Activated naive CD4-positive, alpha-beta T cell treated with anti-CD3 and anti-CD28 coated beads, Interleukin-2, amount 50 U/mL, for 24 hours (primary cell): ENCODE measurements around the gene CDCA8.

Experiments used
- H3K27ac Mint-ChIP-seq: one replicate; pipeline ENCODE4 v1.8.0; 2021; ENCODE audit warnings: mild to moderate bottlenecking, mixed read lengths
- H3K27me3 Mint-ChIP-seq: one replicate; pipeline ENCODE4 v1.8.0; 2021; ENCODE audit warnings: mixed read lengths
- H3K36me3 Mint-ChIP-seq: one replicate; pipeline ENCODE4 v1.8.0; 2021; ENCODE audit warnings: mixed read lengths
- H3K4me1 Mint-ChIP-seq: one replicate; pipeline ENCODE4 v1.8.0; 2021; ENCODE audit warnings: mixed read lengths
- H3K4me3 Mint-ChIP-seq: one replicate; pipeline ENCODE4 v1.8.0; 2021; ENCODE audit warnings: mild to moderate bottlenecking, mixed read lengths
- H3K9me3 Mint-ChIP-seq: one replicate; pipeline ENCODE4 v1.8.0; 2021; ENCODE audit warnings: mixed read lengths

CDCA8 gene

DNA sequence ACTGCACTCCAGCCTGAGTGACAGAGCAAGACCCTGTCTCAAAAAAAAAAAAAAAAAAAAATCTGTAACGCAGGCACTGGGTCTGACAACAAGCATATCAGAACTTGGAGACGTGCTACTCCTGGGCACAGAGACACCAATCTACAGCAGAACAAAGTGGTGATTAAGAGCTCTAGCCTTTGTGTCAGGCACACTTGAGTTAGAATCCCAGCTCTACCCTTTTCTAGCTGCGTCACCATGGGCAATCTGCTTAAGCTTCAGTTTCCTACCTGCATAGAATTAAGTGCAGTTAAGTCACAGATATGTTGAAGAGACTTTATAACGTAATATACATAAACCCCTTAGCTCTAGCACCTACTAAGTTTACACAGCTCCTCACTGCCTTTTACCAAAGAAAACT is 3.4 kb upstream of the CDCA8 start:
- no peaks in the 10 kb centered on the region for H3K27me3 Mint-ChIP-seq
- H3K4me3 Mint-ChIP-seq = peak overlapping the region; percentile 93
- no peaks in the 10 kb centered on the region for H3K9me3 Mint-ChIP-seq
- peaks cover 43% of the 10 kb centered on the region for H3K4me1 Mint-ChIP-seq
- H3K27ac Mint-ChIP-seq = peak overlapping the region; percentile 90
- H3K36me3 Mint-ChIP-seq = peaks cover 16% of the 10 kb centered on the region

GRCh38 chr1:37691497-37692077 is 729 bp upstream of the CDCA8 start:
- peaks cover 35% of the 10 kb centered on the region for H3K4me1 Mint-ChIP-seq
- H3K9me3 Mint-ChIP-seq = no peaks in the 10 kb centered on the region
- no peaks in the 10 kb centered on the region for H3K27me3 Mint-ChIP-seq
- peaks cover 10% of the 10 kb centered on the region for H3K36me3 Mint-ChIP-seq
- peak overlapping the region; percentile 70 for H3K27ac Mint-ChIP-seq
- H3K4me3 Mint-ChIP-seq = peak overlapping the region; percentile 93

- H3K4me1 Mint-ChIP-seq = peaks cover 34% of the 10 kb centered on the region
- no peaks in the 10 kb centered on the region for H3K9me3 Mint-ChIP-seq
- H3K27me3 Mint-ChIP-seq = no peaks in the 10 kb centered on the region
- no peak overlapping the region for H3K27ac Mint-ChIP-seq
- H3K4me3 Mint-ChIP-seq = peak overlapping the region; percentile 93
- peaks cover 10% of the 10 kb centered on the region for H3K36me3 Mint-ChIP-seq
These were observed 489 bp downstream of the CDCA8 start for GRCh38 chr1:37692834-37693175.

DNA sequence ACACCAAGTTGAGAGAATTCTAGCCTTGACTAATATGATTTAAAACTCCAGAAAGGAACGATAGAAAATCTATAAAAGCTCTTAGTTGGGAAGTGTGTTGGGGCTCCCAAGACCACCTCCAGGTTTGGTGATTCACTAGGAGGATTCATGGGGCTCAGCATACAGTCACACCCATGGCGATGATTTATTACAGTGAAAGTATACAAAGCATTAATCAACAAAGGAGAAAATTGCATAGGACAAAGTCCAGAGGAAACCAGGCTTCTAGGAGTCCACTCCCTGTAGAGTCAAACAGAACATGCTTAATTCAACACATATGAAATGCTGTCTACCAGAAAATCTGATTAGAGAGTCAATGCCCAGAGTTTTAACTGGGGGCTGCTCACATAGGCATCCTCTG is 4.8 kb downstream of the CDCA8 start:
- Mint-ChIP-seq H3K36me3 (peaks cover 3% of the 10 kb centered on the region), H3K9me3 (no peaks in the 10 kb centered on the region), H3K27me3 (no peaks in the 10 kb centered on the region), H3K4me1 (peaks cover 5% of the 10 kb centered on the region), H3K27ac (no peak overlapping the region), H3K4me3 (no peak overlapping the region)

- Mint-ChIP-seq H3K4me3 (no peak overlapping the region), H3K36me3 (peaks cover 3% of the 10 kb centered on the region), H3K27me3 (no peaks in the 10 kb centered on the region), H3K27ac (no peak overlapping the region), H3K9me3 (no peaks in the 10 kb centered on the region), H3K4me1 (peaks cover 5% of the 10 kb centered on the region)
These were observed 5.4 kb downstream of the CDCA8 start for GRCh38 chr1:37697737-37698136.

DNA sequence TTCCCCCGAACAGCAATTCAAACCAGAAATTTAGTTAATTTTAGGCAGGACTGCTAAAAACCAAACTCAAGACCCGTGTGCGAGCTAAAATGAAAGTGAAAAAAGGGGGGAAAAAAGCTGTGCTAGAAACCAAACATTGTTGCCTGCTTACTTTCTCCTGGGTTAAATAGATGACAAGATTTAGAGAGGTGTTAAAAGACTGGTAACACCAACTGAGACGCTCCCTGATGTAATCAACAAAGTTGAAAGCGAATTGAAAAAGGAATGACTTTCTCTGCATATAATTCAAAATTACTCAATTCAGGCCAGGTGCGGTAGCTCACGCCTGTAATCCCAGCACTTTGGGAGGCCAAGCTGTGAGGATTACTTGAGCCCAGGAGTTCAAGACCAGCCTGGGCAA is 6.8 kb downstream of the CDCA8 start:
- no peak overlapping the region for H3K4me3 Mint-ChIP-seq
- peak overlapping the region; percentile 77 for H3K27ac Mint-ChIP-seq
- H3K4me1 Mint-ChIP-seq = peaks cover 5% of the 10 kb centered on the region
- peaks cover 3% of the 10 kb centered on the region for H3K36me3 Mint-ChIP-seq
- no peaks in the 10 kb centered on the region for H3K9me3 Mint-ChIP-seq
- no peaks in the 10 kb centered on the region for H3K27me3 Mint-ChIP-seq

DNA sequence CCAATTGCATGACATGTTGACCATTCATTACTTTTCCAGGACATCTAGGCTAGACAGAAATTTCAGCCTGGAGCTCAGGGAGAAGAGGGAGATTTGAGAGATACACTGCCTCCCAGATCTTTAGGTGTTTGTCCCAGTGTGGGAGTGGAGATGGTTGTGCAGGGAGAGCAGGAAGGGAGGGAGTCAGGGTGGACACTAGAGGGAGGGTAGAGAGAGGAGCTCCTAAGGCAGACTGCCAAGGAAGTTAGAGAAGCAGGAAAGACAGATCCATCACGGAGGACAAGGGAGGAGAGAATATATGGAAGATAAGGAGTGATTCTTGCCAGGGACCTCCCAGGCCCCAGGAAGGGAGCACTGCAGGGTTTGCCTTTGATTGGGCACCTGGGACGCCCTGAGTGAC is 8.7 kb downstream of the CDCA8 start:
- Mint-ChIP-seq H3K36me3 (peaks cover 3% of the 10 kb centered on the region), H3K4me3 (no peak overlapping the region), H3K9me3 (no peaks in the 10 kb centered on the region), H3K27me3 (no peaks in the 10 kb centered on the region), H3K27ac (no peak overlapping the region), H3K4me1 (peaks cover 5% of the 10 kb centered on the region)

- Mint-ChIP-seq H3K36me3 (peaks cover 3% of the 10 kb centered on the region), H3K27ac (no peak overlapping the region), H3K4me1 (peaks cover 5% of the 10 kb centered on the region), H3K9me3 (no peaks in the 10 kb centered on the region), H3K27me3 (no peaks in the 10 kb centered on the region), H3K4me3 (no peak overlapping the region)
These were observed 10.7 kb downstream of the CDCA8 start for GRCh38 chr1:37703061-37703460.

GRCh38 chr1:37704966-37705365 is 12.7 kb downstream of the CDCA8 start:
- H3K4me1 Mint-ChIP-seq = no peaks in the 10 kb centered on the region
- H3K27ac Mint-ChIP-seq = no peak overlapping the region
- no peak overlapping the region for H3K4me3 Mint-ChIP-seq
- H3K27me3 Mint-ChIP-seq = no peaks in the 10 kb centered on the region
- H3K36me3 Mint-ChIP-seq = no peaks in the 10 kb centered on the region
- H3K9me3 Mint-ChIP-seq = no peaks in the 10 kb centered on the region

DNA sequence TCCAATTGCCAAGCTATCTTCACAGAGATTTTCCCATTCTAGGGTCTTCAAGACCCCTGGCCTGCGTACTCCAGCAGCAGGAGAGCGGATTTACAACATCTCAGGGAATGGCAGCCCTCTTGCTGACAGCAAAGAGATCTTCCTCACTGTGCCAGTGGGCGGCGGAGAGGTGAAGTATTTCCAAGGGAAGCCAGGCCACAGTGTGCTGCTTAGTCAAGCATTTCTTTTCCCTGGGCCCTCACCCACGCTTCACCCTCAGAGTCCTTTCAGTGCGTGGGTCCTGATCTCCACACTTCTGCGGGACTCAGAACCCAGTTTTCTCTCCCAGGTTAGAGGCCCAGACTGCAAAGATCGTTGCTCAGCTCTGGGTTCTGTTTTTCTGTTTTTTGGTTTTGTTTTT is 13.1 kb downstream of the CDCA8 start:
- Mint-ChIP-seq H3K9me3 (no peaks in the 10 kb centered on the region), H3K36me3 (no peaks in the 10 kb centered on the region), H3K27me3 (no peaks in the 10 kb centered on the region), H3K4me3 (no peak overlapping the region), H3K4me1 (no peaks in the 10 kb centered on the region), H3K27ac (no peak overlapping the region)

DNA sequence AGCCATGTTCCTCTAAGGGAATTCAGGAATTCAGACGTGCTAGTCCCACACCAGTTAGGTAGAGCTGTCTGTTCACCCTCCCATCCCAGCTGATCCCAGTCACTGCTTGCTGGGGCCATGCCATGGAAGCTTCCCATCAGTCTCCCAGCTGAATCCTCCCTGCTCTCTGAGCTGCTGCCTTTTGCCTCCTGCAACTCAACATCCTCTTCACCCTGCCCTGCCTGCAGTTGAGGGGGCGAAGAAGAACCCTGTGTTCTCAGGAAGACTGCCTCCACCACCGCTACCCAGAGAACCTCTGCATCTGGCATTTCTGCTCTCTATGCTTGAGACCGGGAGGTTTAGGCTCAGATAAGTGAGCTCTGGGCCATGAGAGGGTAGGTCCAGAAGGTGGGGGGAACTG is 16.2 kb downstream of the CDCA8 start:
- Mint-ChIP-seq H3K4me1 (no peaks in the 10 kb centered on the region), H3K4me3 (no peak overlapping the region), H3K9me3 (no peaks in the 10 kb centered on the region), H3K36me3 (no peaks in the 10 kb centered on the region), H3K27ac (no peak overlapping the region), H3K27me3 (no peaks in the 10 kb centered on the region)

GRCh38 chr1:37714226-37714625 is 21.9 kb downstream of the CDCA8 start:
- H3K4me3 Mint-ChIP-seq = no peak overlapping the region
- no peak overlapping the region for H3K27ac Mint-ChIP-seq
- H3K9me3 Mint-ChIP-seq = no peaks in the 10 kb centered on the region

GRCh38 chr1:37714689-37715088 is 22.4 kb downstream of the CDCA8 start:
- Mint-ChIP-seq H3K27ac (no peak overlapping the region), H3K4me3 (no peak overlapping the region), H3K27me3 (no peaks in the 10 kb centered on the region), H3K36me3 (no peaks in the 10 kb centered on the region), H3K4me1 (no peaks in the 10 kb centered on the region), H3K9me3 (no peaks in the 10 kb centered on the region)

More at GRCh38 chr1:37714226-37714625, 21.9 kb downstream of the CDCA8 start:
- Mint-ChIP-seq H3K4me1 (no peaks in the 10 kb centered on the region), H3K27me3 (no peaks in the 10 kb centered on the region), H3K36me3 (no peaks in the 10 kb centered on the region)

DNA sequence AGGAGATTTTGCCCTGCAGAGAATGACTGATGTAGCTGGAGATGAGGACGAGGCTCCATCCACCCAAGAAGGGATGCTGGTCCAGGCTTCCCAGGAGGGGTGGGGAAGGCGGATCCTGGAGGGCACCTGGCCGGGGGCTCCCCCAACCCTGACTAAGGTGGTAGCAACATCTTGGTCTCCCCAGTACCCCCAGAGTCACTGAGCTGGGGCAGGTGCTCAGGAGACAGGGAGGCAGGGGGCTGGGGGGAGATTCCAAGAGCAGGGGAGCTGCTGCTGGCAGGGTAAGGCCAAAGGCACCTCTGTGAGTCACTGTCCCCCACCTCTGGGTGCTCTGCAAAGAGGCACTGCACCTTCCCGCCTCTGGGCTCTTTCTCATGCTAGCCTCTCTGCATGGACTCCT is 24.0 kb downstream of the CDCA8 start:
- H3K36me3 Mint-ChIP-seq = no peaks in the 10 kb centered on the region
- no peak overlapping the region for H3K27ac Mint-ChIP-seq
- H3K4me1 Mint-ChIP-seq = no peaks in the 10 kb centered on the region
- no peak overlapping the region for H3K4me3 Mint-ChIP-seq
- H3K27me3 Mint-ChIP-seq = no peaks in the 10 kb centered on the region
- no peaks in the 10 kb centered on the region for H3K9me3 Mint-ChIP-seq

DNA sequence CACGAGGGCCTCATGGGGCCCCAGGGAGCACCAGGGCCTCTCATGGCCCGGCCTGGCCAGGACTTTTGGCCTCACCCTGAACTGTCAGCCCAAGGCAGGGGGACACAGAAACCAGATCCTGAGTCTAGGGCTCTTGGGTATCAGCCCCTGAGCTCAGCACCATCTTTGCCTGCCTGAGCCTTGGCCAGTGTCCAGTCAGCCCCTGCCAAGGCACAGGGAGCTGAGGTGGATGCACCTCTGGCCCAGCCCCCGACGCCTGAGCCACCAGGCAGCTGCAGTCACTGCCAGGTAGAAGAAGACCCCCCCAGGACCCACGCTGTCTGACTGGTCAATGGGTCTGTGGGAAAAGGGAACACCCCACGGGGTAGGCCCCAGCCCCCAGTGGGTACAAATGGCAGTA is 25.3 kb downstream of the CDCA8 start:
- Mint-ChIP-seq H3K27ac (no peak overlapping the region), H3K36me3 (no peaks in the 10 kb centered on the region), H3K27me3 (no peaks in the 10 kb centered on the region), H3K4me3 (no peak overlapping the region), H3K9me3 (no peaks in the 10 kb centered on the region), H3K4me1 (no peaks in the 10 kb centered on the region)

DNA sequence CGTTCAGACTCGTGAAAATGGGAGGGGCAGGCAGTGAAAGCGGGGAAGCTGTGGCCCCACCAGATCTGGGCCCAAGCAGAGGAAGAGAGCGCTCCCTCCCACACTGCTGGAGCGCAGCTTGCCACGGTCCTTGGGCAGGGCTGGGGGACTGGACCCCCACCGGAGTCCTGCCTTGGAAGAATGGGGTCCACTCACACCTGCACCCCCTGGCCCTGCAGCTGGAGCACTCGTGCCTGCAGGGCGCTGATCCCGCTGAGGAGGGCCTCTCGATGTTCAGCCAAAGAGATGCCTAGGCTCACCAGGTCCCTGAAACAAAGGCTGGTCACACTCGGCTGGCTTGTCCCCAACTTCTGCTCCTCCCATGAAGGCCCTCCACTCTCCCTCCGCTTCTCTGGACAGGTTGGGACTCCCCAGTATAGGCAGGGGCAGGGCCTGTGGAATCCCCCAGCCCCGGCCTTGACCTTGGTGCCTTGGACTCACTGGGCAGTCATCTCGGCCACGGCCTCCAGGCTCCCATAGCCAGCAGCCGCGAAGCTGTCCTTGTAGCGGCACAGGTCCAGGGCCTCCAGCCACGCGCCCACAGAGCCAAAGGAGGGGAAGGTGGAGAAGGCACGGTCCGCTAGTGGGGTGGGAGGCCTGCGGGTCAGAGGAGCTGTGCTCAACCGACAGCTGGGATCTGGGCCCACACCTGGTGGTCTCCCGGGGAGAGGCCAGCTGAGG is 26.0 kb downstream of the CDCA8 start:
- H3K9me3 Mint-ChIP-seq = no peaks in the 10 kb centered on the region
- H3K27ac Mint-ChIP-seq = no peak overlapping the region
- H3K36me3 Mint-ChIP-seq = no peaks in the 10 kb centered on the region
- no peak overlapping the region for H3K4me3 Mint-ChIP-seq
- H3K4me1 Mint-ChIP-seq = no peaks in the 10 kb centered on the region
- H3K27me3 Mint-ChIP-seq = no peaks in the 10 kb centered on the region
